CD1c-positive myeloid dendritic cell (primary cell): ENCODE measurements around the gene PDIK1L.

Source experiments
- DNase-seq: peaks from one replicate; pipeline ENCODE4 v3.0.0-alpha.2; 2016; ENCODE audit errors: extremely low spot score

PDIK1L gene

GRCh38 chr1:26170472-26170821 lies 58.8 kb downstream of the PDIK1L start:
- DNase-seq, result no peak

GRCh38 chr1:26171084-26172072 lies 59.8 kb downstream of the PDIK1L start, which contains the start of gene ZNF593OS:
Gene ZNF593OS, minus strand, starts transcription at chr1:26171832. Its CDS starts 171 bp downstream, at chr1:26171661.
- DNase-seq, result no peak
